Sigmoid colon (tissue), 7 donors: ENCODE data around the gene GLDC. TPM values are rescaled to one million over a fixed set of nuclear protein-coding genes. Genes with fewer than 3 reads are reported as not detected.
A peak's percentile ranks its signal among the peaks of the same experiment; 100 is the strongest.

Experiments
- DNase-seq: peaks from one replicate; pipeline ENCODE4 v3.0.0-alpha.2; 2019
- H3K27ac ChIP-seq, 4 donors: fragments of 200-600 bp; sonication (generic); one replicate each; pipeline ENCODE4 v1.5.1; 2016 to 2019; ENCODE audit warnings: mild to moderate bottlenecking in 1 of 4
- H3K27me3 ChIP-seq, 3 donors: fragments of 200-600 bp; sonication (generic); one replicate each; pipeline ENCODE4 v1.5.1; 2019; ENCODE audit warnings: mild to moderate bottlenecking in 1 of 3
- H3K36me3 ChIP-seq, 4 donors: fragments of 200-600 bp; sonication (generic); one replicate each; pipeline ENCODE4 v1.5.1; 2016 to 2019
- H3K4me1 ChIP-seq, 4 donors: fragments of 200-600 bp; sonication (generic); one replicate each; pipeline ENCODE4 v1.5.1; 2017 to 2019
- H3K4me3 ChIP-seq, 4 donors: fragments of 200-600 bp; sonication (generic); one replicate each; pipeline ENCODE4 v1.5.1; 2017 to 2019; ENCODE audit warnings: mild to moderate bottlenecking in 2 of 4, moderate library complexity in 1 of 4
- H3K9me3 ChIP-seq, 4 donors: fragments of 200-600 bp in 3 of 4; sonication (generic) in 3 of 4; one replicate each; pipeline versions ENCODE4 v1.5.1 to v1.6.1; 2013 to 2019
- EP300 ChIP-seq, 4 donors: sonication (generic); formaldehyde crosslinking; IDR thresholded peaks; one replicate each; pipeline ENCODE4 v1.6.1; 2017; ENCODE audit warnings: antibody characterized with exemption in 4 of 4
- POLR2A ChIP-seq, 2 donors: fragments of 450-650 bp; IDR thresholded peaks; one replicate each; pipeline ENCODE4 v1.6.1; 2016; ENCODE audit warnings: antibody characterized with exemption in 2 of 2, mild to moderate bottlenecking in 2 of 2, moderate library complexity in 2 of 2
- POLR2AphosphoS5 ChIP-seq, 4 donors: sonication (generic); formaldehyde crosslinking; IDR thresholded peaks; one replicate each; pipeline ENCODE4 v1.6.1; 2017; ENCODE audit warnings: antibody characterized with exemption in 4 of 4
- WGBS, 2 donors: extraction: QIAGEN DNeasy Blood & Tissue Kit; methylation state at CpG; one replicate each; pipeline ENCODE4 v1.1.7; 2013; 5-methylcytosine and 5-hydroxymethylcytosine counted together
- intact Hi-C: fragments of 100-400 bp; cut with DNase I; formaldehyde crosslinking; loops from one replicate; pipeline ENCODE4 v1.15.1; 2023
- polyA plus RNA-seq, 3 donors: library from polyadenylated mRNA; stranded (reverse); fragments of 200-250 nt; gene quantifications; one replicate each; pipeline ENCODE4 v1.2.3, GENCODE V29; 2013
- total RNA-seq, 4 donors: library from RNA; depleted of rRNA; stranded (reverse); fragments of >200 nt; gene quantifications; one replicate each; pipeline ENCODE4 v1.1.0, GENCODE V29; 2016
- TF ChIP-seq, protein P1 (sequence below), 4 experiments: fragments of 450-650 bp in 3 of 4; fragments of 200-600 bp in 1 of 4; IDR thresholded peaks; one replicate each; pipeline ENCODE4 v1.5.1; 2016 to 2019; ENCODE audit warnings: antibody characterized with exemption in 4 of 4, mild to moderate bottlenecking in 3 of 4, moderate library complexity in 2 of 4
- donor health status: healthy with polysubstance abuse.
- donor health status: Bipolar disorder and iron deficiency.
- donor health status: healthy.

Gene GLDC
- total and polyA plus RNA-seq, 7 donors = 0.51 to 1.8 (median 1.2) TPM; not detected in 4

GRCh38 chr9:6592231-6592630 is 53.3 kb downstream of the GLDC start:
- 63 to 85% methylated on average over 2 of the region's 2 CpGs for WGBS, 2 donors
- Histone ChIP-seq H3K4me3 (no peak overlapping the region), H3K36me3 (no peaks in the 10 kb centered on the region), H3K27me3 (no peaks in the 10 kb centered on the region), H3K4me1 (no peaks in the 10 kb centered on the region), H3K9me3 (no peaks in the 10 kb centered on the region), H3K27ac (no peak overlapping the region)
- TF ChIP-seq, protein P1, sequence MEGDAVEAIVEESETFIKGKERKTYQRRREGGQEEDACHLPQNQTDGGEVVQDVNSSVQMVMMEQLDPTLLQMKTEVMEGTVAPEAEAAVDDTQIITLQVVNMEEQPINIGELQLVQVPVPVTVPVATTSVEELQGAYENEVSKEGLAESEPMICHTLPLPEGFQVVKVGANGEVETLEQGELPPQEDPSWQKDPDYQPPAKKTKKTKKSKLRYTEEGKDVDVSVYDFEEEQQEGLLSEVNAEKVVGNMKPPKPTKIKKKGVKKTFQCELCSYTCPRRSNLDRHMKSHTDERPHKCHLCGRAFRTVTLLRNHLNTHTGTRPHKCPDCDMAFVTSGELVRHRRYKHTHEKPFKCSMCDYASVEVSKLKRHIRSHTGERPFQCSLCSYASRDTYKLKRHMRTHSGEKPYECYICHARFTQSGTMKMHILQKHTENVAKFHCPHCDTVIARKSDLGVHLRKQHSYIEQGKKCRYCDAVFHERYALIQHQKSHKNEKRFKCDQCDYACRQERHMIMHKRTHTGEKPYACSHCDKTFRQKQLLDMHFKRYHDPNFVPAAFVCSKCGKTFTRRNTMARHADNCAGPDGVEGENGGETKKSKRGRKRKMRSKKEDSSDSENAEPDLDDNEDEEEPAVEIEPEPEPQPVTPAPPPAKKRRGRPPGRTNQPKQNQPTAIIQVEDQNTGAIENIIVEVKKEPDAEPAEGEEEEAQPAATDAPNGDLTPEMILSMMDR (IDR thresholded peaks at IDR 0.05) = no peak
- TF ChIP-seq EP300 (IDR thresholded peaks at IDR 0.05) (no peak), POLR2A (IDR thresholded peaks at IDR 0.05) (no peak), POLR2AphosphoS5 (IDR thresholded peaks at IDR 0.05) (no peak)
- intact Hi-C loops = loop anchor here (10.0 kb wide), 1 partner anchor 143 kb away; no protein-coding TSS in a partner anchor
- DNase-seq = no peak

- Histone ChIP-seq H3K27me3 (no peaks in the 10 kb centered on the region), H3K27ac (no peak overlapping the region), H3K36me3 (no peaks in the 10 kb centered on the region), H3K4me3 (no peak overlapping the region), H3K4me1 (no peaks in the 10 kb centered on the region), H3K9me3 (no peaks in the 10 kb centered on the region)
- intact Hi-C loops = loop anchor here (10.0 kb wide), 1 partner anchor 144 kb away; no protein-coding TSS in a partner anchor
- TF ChIP-seq POLR2A (IDR thresholded peaks at IDR 0.05) (no peak), EP300 (IDR thresholded peaks at IDR 0.05) (no peak), POLR2AphosphoS5 (IDR thresholded peaks at IDR 0.05) (no peak)
- TF ChIP-seq, protein P1 (IDR thresholded peaks at IDR 0.05) = no peak
- no peak for DNase-seq
- WGBS, 2 donors = 41 to 68% methylated on average over 2 of the region's 2 CpGs
Measured at GRCh38 chr9:6590772-6591384, 54.7 kb downstream of the GLDC start.

DNA sequence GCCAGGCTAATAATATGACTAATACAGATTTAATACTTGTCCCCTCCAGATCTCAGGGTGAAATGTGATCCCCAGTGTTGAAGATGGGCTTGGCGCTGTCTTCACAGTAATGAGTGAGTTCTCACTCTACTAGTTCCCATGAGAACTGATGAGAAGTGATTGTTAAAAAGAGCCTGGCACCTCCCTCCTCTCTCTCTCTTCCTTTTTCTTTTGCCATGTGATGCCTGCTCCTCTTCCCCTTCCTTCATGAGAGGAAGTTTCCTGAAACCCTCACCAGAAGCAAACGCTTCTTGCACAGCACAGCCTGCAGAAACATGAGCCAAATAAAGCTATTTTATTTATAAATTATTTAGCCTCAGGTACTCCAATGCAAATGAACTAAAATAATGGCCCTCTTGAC is 55.2 kb downstream of the GLDC start:
- TF ChIP-seq POLR2A (IDR thresholded peaks at IDR 0.05) = no peak
- TF ChIP-seq POLR2AphosphoS5 (IDR thresholded peaks at IDR 0.05) = no peak
- TF ChIP-seq, protein P1 (IDR thresholded peaks at IDR 0.05) = no peak
- no peak for TF ChIP-seq EP300 (IDR thresholded peaks at IDR 0.05)
- H3K36me3 ChIP-seq = no peaks in the 10 kb centered on the region
- H3K4me3 ChIP-seq = no peak overlapping the region
- H3K9me3 ChIP-seq = no peaks in the 10 kb centered on the region
- H3K27ac ChIP-seq = no peak overlapping the region
- intact Hi-C loops = loop anchor here (10.0 kb wide), 1 partner anchor 144 kb away; no protein-coding TSS in a partner anchor
- H3K27me3 ChIP-seq = no peaks in the 10 kb centered on the region
- WGBS, 2 donors = 57 to 60% methylated on average over 2 of the region's 2 CpGs
- H3K4me1 ChIP-seq = no peaks in the 10 kb centered on the region
- DNase-seq = no peak

GRCh38 chr9:6584881-6585597 is 60.5 kb downstream of the GLDC start:
- no peak for TF ChIP-seq POLR2A (IDR thresholded peaks at IDR 0.05)
- TF ChIP-seq, protein P1 (IDR thresholded peaks at IDR 0.05) = peak in 3 of 4 experiments; percentile 15 to 46 (median 17)

More at GRCh38 chr9:6584881-6585597, 60.5 kb downstream of the GLDC start:
- H3K4me3 ChIP-seq = no peak overlapping the region
- H3K9me3 ChIP-seq = no peaks in the 10 kb centered on the region
- intact Hi-C loops = loop anchor here (10.0 kb wide), 1 partner anchor 80 kb away; no protein-coding TSS in a partner anchor
- no peaks in the 10 kb centered on the region for H3K4me1 ChIP-seq
- 48 to 57% methylated on average over 5 of the region's 5 CpGs for WGBS, 2 donors
- H3K27me3 ChIP-seq = no peaks in the 10 kb centered on the region
- H3K36me3 ChIP-seq = no peaks in the 10 kb centered on the region
- no peak for DNase-seq
- H3K27ac ChIP-seq = no peak overlapping the region
